Embryonic facial prominence (tissue), 1 donor: ENCODE measurements around the gene SPACA9.

ENCODE experiments used
- DNase-seq: peaks from one replicate; pipeline ENCODE4 v3.0.0-alpha.2; 2016; ENCODE audit errors: extremely low spot score

SPACA9 gene

DNA sequence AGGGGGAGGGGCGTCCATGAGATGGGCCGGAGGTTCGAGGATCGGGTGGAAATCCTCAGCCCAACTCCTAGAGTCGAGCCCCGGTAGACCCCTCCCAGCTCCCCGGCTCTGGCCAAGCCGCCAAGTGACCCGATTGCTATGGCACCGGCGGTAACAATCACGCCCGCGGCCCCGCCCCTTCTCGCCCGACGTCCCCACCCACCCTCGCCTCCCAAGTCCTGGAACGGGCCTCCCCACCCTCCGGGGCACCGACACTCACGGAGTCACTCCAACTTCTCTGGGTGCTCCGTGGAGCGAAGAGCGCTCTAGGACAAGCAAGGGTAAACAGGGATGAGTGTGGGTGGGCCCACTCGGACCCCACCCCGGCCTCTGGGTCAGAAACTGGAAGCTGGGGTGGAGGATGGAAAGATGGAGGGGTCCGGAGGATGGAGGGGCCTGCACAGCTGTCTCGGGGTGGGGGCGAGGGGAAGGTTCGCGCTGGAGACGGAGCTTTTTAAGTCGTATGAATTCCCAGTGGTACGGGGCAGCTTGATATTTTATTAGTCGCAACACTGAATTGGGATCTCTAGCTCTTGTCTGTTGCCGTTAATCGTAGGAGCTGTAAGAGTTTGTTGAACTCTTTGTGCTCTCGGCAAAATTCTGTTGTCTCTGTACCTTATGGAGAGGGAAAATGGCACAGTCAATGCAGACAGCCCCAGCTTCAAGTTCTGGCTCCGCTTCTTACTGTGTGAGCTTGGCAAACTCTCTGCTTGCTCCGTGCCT is at the start of gene SPACA9:
SPACA9 (plus strand) TSS at position 204 of the 762 bp plus-strand sequence. CDS start 5,050 bp downstream, outside the sequence.
- peak; percentile 62 for DNase-seq

DNA sequence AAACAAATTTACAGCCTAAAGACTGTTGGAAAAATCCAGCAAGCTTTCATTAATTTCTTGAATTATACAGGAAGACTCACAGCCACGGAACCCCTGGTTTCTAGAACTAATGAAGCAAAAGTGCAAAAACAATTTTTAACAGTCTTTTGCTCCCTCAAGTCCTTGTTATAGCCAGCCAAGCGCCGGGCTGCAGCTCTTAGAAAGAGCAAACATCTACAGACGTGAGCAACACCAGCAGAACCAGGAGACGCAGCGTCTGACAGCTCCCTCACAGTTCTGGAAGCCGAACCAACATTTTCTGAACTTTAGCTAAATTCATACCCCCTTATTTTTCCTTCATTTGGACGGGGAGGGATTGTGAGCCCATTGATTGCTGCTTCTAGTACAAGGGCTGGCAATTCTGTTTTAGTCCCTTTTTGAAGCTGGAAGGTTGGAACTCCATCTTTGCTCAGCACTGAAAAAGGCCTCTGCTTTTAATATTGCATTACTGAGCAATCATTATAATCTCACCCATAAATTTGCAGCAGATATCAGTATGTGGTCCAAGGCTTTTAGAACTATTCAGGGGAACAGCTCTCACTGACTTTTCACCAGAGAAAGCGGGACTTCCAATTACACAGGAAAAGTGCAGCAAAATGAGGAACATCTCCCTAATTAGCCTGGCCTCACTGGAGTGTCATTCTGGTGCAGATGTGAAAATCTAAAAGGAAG is 46.4 kb upstream of the SPACA9 start:
- DNase-seq = no peak

DNA sequence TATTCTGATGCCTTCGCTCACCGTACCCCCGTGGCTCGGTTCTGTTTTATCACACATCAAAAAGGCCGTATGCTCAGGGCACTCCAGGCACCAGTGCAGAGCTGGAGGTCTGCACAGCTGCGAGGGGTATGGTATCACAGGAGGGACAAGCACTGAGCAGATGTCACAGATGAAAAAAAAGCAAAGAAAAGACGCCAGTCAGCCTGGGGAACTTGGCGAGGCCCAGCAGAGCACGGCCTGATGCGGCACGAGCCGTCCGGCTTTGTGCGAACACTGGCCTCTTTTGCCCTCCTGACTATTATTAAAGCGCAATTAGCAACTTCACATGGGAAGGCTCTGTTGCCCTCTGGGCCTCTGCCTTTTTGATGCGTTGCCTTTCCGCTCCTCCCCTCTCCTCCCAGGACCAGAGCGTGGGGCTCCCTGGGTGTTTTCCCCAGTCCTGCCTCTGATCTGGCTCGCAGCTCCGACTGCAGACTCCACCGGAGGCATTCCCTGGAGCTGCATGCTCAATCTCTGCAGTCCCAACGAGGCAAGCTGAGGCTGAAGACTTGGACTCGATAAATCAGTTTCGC is 45.1 kb upstream of the SPACA9 start:
- DNase-seq = no peak

DNA sequence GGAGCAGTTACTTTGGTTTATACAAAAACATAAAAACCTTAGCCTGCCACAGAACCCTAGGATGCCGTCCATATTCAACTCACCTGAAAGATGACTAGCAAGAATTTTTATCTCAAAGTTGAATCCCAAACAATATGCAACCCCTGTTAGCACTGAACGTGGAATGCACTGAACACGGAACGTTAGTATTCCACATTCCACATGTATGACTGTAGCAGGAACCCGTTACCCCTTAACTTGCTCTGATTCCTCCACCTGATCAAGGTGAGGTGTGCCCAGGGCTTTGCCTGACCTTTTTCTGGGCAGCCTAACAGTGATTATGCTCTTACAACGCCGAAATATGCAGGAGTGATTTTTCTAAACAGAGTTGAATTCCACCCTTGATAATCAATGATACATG is 44.4 kb upstream of the SPACA9 start:
- no peak for DNase-seq

DNA sequence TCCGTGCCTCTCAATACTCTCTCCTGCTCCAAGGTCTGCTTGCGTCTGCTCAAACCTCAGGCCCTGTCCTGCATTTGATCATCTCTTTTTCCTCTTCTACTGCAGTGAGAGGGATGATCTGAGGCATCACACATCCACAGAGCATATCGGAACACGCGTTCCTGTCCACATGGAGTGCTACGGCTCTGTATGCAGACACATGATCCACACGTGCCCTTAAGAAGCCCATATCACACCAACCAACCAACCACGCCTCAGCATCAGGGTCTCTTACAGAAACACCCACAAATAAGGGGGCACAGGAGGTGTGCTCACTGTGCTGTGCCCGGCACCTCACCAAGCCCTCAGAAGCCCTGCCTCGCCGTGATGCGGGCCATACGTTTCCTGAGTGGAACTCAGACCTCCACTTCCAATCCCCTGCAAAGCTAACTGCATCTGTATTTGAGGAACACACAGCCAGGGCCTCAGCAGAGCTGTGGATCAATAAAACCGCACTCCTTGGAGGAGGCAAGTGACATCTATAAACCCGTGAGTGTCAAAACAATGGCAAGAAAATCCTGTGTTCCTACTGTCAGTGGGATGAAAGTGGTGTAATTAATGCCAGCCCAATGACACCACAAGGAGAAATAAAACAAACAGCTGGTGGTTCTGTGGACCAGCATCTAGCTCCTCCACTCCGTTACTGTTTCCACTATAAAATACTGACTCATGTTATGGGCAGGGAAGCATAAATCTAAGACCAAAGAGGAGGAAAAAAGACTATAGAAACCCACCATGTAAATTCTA is 41.0 kb upstream of the SPACA9 start:
- no peak for DNase-seq

DNA sequence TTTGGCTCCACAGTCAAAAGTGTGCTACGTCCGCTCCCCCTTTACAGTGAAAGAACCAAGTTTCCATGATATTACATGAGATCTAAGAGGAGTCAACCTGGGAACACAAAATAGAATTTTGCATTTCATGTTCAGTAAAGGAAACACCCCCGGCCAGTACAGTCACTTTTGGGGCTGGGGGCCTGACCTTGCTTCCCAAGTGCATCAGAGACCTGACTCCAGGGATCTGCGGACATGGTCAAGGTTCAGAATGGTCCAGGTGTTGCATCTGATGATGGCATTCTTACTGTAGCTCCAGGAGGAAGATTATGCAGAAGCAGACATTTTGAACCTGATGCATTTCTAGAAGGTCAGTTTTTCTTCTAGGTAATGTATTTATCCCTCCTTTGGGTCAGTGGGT is 40.4 kb upstream of the SPACA9 start:
- DNase-seq = no peak

DNA sequence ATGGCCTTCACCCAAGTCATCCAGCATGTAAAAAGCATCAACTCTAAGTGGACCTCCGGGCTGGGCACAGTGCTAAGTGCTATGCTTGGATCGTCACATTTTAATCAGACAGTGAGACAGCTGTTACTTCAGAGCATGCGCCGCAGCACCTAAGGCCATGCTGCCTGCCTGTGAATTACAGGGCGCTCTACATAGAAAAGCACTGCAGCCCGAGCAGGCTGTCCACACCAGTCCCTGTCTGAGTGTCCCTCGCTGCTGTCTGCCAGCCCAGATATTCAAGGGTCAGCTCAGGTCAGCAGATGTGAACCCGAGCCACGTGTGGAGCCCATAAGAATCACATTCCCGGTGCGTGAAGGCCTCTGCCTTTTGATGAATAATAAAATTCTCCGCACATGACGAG is 37.7 kb upstream of the SPACA9 start:
- no peak for DNase-seq

DNA sequence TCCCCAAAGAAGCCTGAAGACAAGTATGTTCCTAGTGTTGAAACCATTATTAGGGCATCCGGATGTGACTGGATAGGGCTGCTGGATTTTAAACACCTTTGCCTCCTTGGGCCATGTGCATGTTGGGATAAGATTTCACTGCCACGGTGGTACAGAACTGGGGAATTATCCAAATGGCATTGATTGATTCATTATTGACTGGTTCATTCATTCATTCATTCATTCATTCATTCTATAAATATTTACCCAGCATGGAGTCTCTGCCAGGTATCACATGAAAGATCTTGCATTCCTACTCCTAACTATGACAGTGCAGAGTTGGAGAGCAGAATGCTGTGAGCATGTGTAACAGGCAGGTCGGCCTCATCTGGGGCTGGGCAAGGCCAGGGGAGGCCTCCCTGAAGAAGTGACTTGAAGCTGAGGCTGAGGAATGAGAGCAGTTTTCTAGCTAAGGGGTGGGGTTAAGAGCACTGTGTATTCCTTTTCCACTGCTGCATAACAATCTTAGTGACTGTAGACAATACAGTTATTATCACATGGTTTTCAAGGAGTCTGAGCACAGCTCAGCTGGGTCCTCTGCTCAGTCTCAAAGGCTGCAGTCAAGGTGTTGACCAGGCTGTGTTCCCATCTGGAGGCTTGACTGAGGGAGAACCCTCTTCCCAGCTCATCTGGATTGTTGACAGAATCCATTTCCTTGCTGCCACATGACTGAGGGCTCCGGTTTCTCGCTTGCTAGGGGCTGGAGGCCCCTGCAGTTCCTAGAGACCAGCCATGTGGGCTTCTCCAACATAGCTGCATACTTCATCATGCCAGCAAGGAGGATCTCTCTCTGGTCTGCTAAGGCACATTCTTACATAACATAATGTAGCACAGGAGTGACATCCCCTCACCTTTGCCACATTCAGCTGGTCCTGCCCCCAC is 36.3 kb upstream of the SPACA9 start:
- no peak for DNase-seq

DNA sequence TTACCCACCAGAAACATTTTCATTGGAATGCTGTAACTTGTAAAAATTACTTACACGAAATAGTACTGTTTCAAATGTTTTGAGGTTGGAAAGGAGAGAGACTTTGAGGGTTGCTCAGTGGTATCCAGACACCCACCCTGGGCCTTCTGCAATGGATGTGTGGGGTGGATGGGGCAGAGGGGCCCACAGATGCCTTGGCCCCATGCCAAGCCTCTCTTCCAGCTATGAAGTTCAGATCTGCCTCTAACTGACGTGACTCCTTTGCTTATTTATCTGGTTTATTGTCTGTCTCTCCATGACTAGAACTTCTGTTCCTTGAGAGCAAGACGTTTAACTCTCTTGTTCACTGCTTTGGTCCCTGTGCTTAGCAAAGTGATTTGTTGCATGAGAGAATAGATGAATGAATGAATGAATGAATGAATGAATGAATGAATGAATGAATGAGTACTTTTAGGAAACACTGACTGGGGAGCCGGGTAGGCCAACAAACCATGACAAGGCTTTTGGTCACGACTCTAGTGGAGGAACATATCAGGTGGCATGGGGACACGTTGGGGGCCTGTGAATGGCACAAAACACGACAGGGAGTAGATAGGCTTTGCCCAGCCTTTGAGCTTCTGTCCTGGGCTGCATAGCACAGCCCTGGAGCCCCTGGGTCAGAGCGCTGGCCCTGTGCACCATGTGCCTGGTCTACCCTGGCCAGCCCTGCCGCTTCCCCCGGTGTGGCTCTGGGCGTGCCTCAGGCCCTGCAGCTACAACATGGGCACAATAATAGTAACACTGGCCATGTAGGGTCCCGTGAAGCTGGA is 32.4 kb upstream of the SPACA9 start:
- DNase-seq = no peak

DNA sequence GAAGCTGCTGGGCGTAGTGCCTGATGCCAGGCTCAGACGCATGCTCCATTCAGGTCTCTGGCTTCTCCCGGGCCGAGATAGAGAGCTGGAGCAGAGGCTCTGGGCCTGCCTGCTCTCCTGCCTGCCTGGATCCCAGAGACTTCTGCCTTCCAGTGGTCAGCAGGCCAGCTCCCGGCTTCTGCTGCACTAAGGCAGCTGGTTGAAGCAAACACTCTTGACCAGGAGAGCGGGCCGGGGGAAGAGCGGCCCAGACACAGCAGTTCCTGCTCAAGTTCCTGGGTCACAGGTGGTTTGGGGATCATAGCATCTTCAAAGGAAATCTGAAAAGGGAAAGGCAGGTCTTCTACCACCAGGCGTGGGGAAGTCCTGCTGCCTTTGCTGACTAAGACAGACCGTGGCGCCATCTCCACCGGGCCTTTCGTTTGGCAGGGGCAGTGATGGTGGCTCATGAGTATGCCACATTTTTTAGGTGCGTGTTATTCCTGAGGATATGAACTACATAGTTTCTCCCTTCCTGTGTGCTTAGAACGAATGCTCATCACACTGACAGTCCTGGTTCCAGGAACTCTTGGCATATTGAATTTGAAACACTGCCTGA is 31.7 kb upstream of the SPACA9 start:
- DNase-seq = no peak

DNA sequence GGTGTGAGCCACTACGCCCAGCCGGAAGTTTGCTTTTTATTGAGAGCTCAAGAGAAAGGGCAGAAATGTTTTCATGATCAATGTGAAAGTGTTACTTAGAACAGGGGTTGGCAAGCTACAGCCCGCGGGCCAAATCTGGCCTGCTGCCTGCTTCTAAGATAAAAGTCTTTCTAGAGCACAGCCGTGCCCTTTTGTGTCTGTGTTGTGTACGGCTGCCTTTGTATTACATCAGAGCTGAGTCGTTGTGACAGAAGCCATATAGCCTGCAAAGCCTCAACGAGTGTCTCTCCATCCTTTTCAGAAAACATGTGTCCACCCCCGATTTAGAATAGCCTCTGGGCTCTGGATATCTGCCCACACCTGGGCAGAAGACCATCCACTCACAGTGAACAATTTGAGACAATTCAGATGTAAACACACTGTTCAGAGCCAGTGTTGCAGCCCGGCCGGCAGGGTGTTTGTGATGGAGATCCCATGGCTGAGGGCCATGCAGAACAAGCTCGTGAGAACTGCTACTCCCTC is 29.5 kb upstream of the SPACA9 start:
- DNase-seq = no peak

DNA sequence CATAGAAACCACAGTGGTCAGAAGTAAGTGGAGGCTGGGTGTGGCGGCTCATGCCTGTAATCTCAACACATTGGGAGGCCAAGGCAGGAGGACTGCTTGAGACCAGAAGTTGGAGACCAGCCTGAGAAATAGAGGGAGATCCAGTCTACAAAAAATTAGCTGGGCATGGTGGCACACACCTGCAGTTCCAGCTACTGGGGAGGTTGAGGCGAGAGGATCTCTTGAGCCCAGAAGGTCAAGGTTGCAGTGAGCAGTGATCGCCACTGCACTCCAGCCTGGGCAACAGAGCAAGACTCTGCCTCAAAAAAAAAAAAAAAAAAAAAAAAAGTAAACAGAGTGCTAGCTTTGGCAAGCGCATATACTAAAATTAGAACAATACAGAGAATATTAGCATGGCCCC is 25.2 kb upstream of the SPACA9 start:
- no peak for DNase-seq

DNA sequence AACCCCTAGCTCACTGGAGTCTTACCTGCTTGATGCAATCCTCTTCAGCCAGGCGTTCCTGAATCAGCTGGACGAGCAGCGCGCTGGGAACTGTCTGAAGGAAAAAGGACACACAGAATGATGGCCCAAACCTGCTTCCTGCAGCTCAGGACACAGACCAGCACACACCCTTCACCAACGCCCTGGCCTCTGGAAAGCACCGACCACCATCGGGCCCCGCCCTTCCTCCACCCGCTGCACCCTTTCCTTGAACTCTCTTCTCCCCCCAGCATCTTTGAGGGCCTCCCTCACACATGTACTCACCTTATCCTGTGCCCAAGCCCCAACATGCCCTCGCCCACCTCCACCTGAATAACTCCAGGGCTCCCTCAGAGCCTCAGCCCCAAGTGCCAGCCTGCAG is 23.9 kb upstream of the SPACA9 start:
- no peak for DNase-seq

DNA sequence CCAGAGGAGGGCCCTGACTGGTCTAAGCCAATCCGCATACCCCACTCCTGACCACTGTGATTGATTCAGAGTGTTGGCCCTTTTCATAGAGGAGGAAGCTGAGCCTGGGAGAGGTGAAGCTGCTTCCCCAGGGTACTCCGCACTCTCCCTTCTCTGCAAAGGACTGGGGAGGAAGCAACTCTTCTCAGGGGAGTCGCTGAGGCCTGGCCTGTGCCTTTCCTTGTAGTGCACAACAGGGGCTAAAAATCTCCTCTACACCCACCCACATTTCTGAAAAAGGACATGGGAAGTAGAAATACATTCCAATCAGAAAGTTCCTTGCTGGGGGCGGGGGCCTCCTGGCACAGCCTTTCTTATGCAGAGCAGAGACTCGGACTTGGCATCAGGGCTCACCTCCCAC is 22.8 kb upstream of the SPACA9 start:
- DNase-seq = no peak

DNA sequence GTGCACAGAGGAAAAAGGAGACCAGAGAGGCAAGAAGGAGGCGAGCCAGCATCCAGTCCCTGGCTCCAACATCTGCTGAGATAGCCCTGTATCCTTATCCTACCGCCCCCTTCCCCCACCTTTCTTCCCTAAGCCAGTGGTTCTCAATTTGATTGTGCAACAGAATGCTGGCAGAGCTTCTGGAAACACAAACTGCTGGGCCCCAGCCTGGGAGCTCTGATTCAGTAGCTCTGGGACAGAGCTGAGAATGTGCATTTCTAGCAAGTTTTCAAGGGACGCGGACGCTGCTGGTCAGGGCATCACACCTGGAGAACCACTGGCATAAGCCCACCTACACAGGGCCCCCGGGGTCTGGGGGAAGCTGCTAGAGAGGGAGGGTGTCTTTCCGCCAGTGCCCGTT is 21.7 kb upstream of the SPACA9 start:
- DNase-seq = no peak

DNA sequence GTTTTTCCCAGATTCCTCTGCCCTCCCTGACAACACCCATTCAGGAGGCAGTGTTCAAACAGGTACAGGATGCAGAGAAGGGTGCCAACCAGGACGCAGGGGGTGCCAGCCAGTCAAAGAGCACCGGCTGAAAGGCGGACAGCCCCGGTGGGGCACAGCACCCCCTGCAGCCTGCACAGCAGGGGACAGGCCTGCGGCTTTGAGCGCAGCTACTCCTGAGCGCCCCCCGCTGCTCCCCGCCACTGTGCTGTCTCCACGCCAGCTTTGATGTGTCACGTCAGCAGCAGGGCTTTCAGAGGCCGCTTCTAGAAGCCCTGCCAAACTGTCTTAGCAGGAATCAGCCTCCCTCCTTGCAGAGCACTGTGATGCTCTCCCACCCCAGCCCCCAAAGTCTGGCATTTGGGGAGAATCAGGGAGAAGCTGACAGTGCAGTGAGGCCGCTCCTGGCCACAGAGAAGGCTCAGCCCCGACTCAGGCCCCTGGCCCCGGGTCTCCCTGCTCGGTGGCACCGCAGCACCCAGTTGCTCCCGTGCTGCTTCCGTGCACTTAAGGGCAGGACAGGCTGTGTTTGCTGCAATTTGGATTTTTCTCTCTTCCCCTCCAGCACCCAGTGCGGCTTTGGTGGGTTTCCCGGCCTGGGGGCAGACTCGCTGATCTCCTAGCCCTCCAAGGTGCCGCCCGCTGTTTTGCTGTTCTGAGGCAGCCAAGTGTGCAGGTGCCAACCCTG is 20.9 kb upstream of the SPACA9 start:
- DNase-seq = no peak

DNA sequence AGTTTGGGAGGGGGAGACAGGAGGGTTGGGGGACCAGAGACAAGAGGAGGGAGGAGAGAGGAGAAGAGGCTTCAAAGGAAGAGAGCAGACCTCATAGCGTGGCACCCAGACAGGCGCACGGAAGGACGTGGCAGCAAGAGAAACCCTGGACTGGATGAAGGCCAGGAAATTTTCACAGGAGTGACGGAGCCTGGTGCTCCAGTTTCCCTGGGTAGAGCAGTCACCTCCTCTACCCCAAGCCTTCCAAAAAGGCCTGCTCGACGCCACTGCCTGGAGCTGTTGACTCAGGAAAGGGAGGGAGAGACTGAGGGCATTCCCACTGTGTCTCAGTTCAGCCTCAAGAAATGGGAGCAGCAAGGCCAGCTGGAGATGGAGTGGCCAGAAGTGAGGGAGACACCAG is 19.9 kb upstream of the SPACA9 start:
- DNase-seq = no peak

DNA sequence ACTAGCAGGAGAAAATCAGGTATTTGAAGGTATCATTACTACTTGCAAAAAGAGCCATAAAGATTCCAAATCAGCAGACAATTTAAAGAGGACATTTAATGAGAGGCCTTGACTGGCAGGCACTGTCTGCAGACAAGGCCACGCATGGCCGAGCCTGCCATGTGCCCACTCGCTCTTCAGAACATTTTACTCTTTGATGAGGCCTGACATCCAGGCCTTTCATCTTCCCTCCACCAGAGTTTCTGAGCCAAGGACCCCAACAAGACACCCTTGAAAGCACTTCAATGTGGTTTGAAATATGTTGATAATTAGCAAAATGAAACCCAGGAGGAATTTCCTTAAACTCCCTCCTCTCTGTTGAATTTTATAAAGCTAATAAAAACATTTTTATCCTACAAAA is 17.0 kb upstream of the SPACA9 start:
- DNase-seq = no peak

DNA sequence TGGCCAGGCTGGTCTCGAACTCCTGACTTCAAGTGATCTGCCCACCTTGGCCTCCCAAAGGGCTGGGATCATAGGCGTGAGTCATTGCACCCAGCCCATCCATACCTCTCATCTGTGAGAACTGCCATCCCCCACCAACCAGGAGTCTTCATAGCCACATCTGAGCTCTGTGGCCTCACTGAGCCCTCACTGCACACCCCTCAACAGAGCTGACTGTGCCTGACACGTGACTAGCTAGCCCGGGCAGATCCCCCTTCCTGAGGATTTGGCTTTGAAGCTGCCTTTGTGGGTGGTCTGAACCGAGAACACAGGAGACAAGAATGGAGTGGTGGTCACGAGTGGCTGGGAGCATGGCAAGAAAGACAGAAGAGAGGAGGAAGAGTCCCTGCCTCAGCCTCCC is 16.2 kb upstream of the SPACA9 start:
- no peak for DNase-seq
